GM12892 (cell line): ENCODE measurements around the gene ZNF862.
"Not testable (repeated sequence)": the region's sequence is repeated elsewhere in the genome, so short reads cannot be mapped to it uniquely, and the experiment has no call there.

Source experiments
- POLR2A ChIP-seq: IDR thresholded peaks from 2 replicates; pipeline ENCODE4 v1.6.1; 2011; ENCODE audit warnings: low read depth, low read length, control low read depth
- POLR2AphosphoS5 ChIP-seq: IDR thresholded peaks from 2 replicates; pipeline ENCODE4 v1.6.1; 2011; ENCODE audit warnings: low read depth, low read length, control low read depth
- TAF1 ChIP-seq: IDR thresholded peaks from 2 replicates; pipeline ENCODE4 v1.6.1; 2011; ENCODE audit warnings: low read depth, mild to moderate bottlenecking, control low read depth, low read length, borderline replicate concordance

GRCh38 chr7:149830527-149830926, 7.6 kb upstream of the ZNF862 start:
- not testable (repeated sequence) for TF ChIP-seq TAF1, POLR2AphosphoS5, POLR2A
